Breast epithelium (tissue), 3 donors: Measurements from ENCODE around the gene ABCF1.

Experiments
- CTCF ChIP-seq, 3 donors: fragments of 450-650 bp; IDR thresholded peaks; one replicate each; pipeline ENCODE4 v1.5.1; 2016 to 2017; ENCODE audit warnings: antibody characterized with exemption in 3 of 3, mild to moderate bottlenecking in 3 of 3, moderate library complexity in 3 of 3
- POLR2AphosphoS5 ChIP-seq, 3 donors: sonication (generic); formaldehyde crosslinking; IDR thresholded peaks; one replicate each; pipeline ENCODE4 v1.6.1; 2017; ENCODE audit warnings: antibody characterized with exemption in 3 of 3

DNA sequence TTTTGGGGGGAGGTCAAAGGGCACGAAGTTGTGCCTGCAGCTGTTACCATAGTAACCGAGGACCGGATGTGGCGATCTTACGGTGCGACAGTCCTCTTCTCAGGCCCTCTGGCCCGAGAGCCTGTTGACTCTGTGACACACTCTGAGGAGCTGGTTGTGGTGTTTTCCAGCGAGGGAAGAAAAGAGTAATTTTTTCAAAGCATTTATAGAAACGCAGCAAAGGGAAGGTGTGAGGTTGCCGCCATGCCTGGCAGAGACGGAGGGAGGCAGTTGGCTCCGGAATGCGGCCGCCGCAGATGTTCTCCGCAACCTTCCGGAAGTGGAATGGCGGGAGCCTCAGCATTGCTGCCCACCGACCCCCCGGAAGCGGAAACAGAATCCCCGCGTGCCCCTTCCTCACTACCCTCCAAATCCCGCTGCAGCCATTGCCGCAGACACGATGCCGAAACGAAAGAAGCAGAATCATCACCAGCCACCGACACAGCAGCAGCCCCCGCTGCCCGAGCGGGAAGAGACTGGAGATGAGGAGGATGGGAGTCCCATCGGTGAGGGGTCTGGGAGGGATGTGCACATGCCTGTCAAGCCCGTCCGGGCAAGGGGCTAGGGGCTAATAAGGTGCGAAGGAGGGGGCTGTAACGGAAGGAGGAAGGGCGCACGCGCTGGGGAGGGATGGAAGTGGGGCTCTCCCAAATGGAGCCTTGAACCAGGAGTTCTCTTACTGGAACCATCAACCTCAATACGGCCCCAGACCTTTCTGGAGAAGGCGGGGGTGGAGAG, 14.1 kb upstream of the ABCF1 start, which contains the start of gene PRR3:
- TF ChIP-seq CTCF (IDR thresholded peaks at IDR 0.05) (no peak), POLR2AphosphoS5 (IDR thresholded peaks at IDR 0.05) (peak; percentile 77 to 91 (median 80))
